GM23338 (cell line): ENCODE measurements around the gene CACNA2D4. TPM values are rescaled to one million over a fixed set of nuclear protein-coding genes. Genes with fewer than 3 reads are reported as not detected.

ENCODE experiments used
- ATAC-seq: fragments of 200-7000 bp; cut with Tn5 transposase; 3 replicates; pipeline ENCODE4 v1.9.1; 2020
- DNase-seq: peaks from one replicate; pipeline ENCODE4 v3.0.0-alpha.2; 2015; ENCODE audit warnings: low spot score
- H2AFZ ChIP-seq: fragments of 200-600 bp; sonication (generic); 2 replicates; pipeline ENCODE4 v1.8.0; 2016; ENCODE audit warnings: antibody characterized with exemption, mild to moderate bottlenecking, moderate library complexity
- H3F3A ChIP-seq: fragments of 200-600 bp; sonication (generic); replicated peaks from 2 replicates; pipeline ENCODE4 v1.8.0; 2017; ENCODE audit warnings: antibody characterized with exemption, mixed run types, low read depth
- H3K27ac ChIP-seq: fragments of 200-600 bp; sonication (generic); 2 replicates; pipeline ENCODE4 v1.6.1; 2016; ENCODE audit warnings: low read depth
- H3K27me3 ChIP-seq: fragments of 200-600 bp; sonication (generic); 2 replicates; pipeline ENCODE4 v1.8.0; 2016; ENCODE audit warnings: mild to moderate bottlenecking, mixed run types, moderate library complexity; ENCODE audit not compliant: insufficient read depth
- H3K36me3 ChIP-seq: fragments of 200-600 bp; sonication (generic); 2 replicates; pipeline ENCODE4 v1.8.0; 2016; ENCODE audit warnings: mild to moderate bottlenecking; ENCODE audit not compliant: insufficient read depth
- H3K4me1 ChIP-seq: fragments of 200-600 bp; sonication (generic); 2 replicates; pipeline ENCODE4 v1.8.0; 2016; ENCODE audit warnings: mild to moderate bottlenecking, moderate library complexity; ENCODE audit not compliant: insufficient read depth
- H3K4me2 ChIP-seq: fragments of 200-600 bp; sonication (generic); 2 replicates; pipeline ENCODE4 v1.7.1; 2017; ENCODE audit warnings: mixed run types
- H3K4me3 ChIP-seq: fragments of 200-600 bp; sonication (generic); 2 replicates; pipeline ENCODE4 v1.6.1; 2016; ENCODE audit warnings: mixed run types
- H3K79me2 ChIP-seq: fragments of 200-600 bp; sonication (generic); replicated peaks from 2 replicates; pipeline ENCODE4 v1.8.0; 2017; ENCODE audit warnings: mild to moderate bottlenecking; ENCODE audit not compliant: insufficient read depth
- H3K9me2 ChIP-seq: fragments of 200-600 bp; sonication (generic); 2 replicates; pipeline ENCODE4 v1.8.0; 2017; ENCODE audit not compliant: insufficient read depth
- H4K20me1 ChIP-seq: fragments of 200-600 bp; sonication (generic); replicated peaks from 2 replicates; pipeline ENCODE4 v1.8.0; 2017; ENCODE audit warnings: mild to moderate bottlenecking; ENCODE audit not compliant: insufficient read depth
- H3K27ac Mint-ChIP-seq: 2 replicates; pipeline ENCODE4 v1.8.0; 2020; ENCODE audit warnings: inconsistent platforms, mild to moderate bottlenecking, moderate library complexity, mixed read lengths
- H3K27me3 Mint-ChIP-seq: 3 replicates; pipeline ENCODE4 v1.8.0; 2022; ENCODE audit warnings: low read depth, mild to moderate bottlenecking, moderate library complexity, mixed read lengths, inconsistent platforms; ENCODE audit not compliant: insufficient read depth, poor library complexity
- H3K36me3 Mint-ChIP-seq: 3 replicates; pipeline ENCODE4 v1.8.0; 2021; ENCODE audit warnings: low read depth, mild to moderate bottlenecking, inconsistent platforms, moderate library complexity, mixed read lengths
- H3K4me1 Mint-ChIP-seq: 3 replicates; pipeline ENCODE4 v1.8.0; 2020; ENCODE audit warnings: mild to moderate bottlenecking, inconsistent platforms, mixed read lengths
- H3K4me3 Mint-ChIP-seq: 3 replicates; pipeline ENCODE4 v1.8.0; 2021; ENCODE audit warnings: moderate library complexity, mild to moderate bottlenecking, inconsistent platforms, mixed read lengths
- H3K9me3 Mint-ChIP-seq: 3 replicates; pipeline ENCODE4 v1.8.0; 2020; ENCODE audit warnings: moderate library complexity, mild to moderate bottlenecking, inconsistent platforms, mixed read lengths
- EZH2 ChIP-seq: fragments of 200-600 bp; sonication (generic); IDR thresholded peaks from one replicate; pipeline ENCODE4 v1.8.0; 2017; ENCODE audit warnings: antibody characterized with exemption, mild to moderate bottlenecking, low read depth; ENCODE audit not compliant: unreplicated experiment
- JUNB ChIP-seq: IDR thresholded peaks from one replicate; pipeline ENCODE4 v1.6.1; 2016; ENCODE audit warnings: antibody characterized with exemption; ENCODE audit not compliant: unreplicated experiment
- NANOG ChIP-seq: IDR thresholded peaks from 2 replicates; pipeline ENCODE4 v1.6.1; 2016; ENCODE audit warnings: antibody characterized with exemption, borderline replicate concordance
- POLR2AphosphoS5 ChIP-seq: IDR thresholded peaks from 2 replicates; pipeline ENCODE4 v1.6.1; 2016; ENCODE audit warnings: antibody characterized with exemption, low read depth
- REST ChIP-seq: IDR thresholded peaks from one replicate; pipeline ENCODE4 v1.6.1; 2018; ENCODE audit warnings: antibody characterized with exemption; ENCODE audit not compliant: unreplicated experiment
- ZNF114 ChIP-seq: fragments of 250-450 bp; sonication (Bioruptor Pico); IDR thresholded peaks from 2 replicates; pipeline ENCODE4 v1.5.0; 2020; ENCODE audit warnings: mild to moderate bottlenecking, moderate library complexity
- ZNF331 ChIP-seq: fragments of 250-450 bp; sonication (Bioruptor Pico); IDR thresholded peaks from 2 replicates; pipeline ENCODE4 v1.5.0; 2020; ENCODE audit warnings: low read depth, mild to moderate bottlenecking, moderate library complexity
- polyA plus RNA-seq: library from polyadenylated mRNA; unstranded; fragments of >200 nt; fragmentation: Nextera tagmentation; extraction: Ambion mirVana; gene quantifications from 2 replicates; pipeline ENCODE4 v1.2.1, GENCODE V29; 2016
- total RNA-seq: library from RNA; depleted of rRNA; stranded (reverse); fragments of >200 nt; shearing (Covaris generic); gene quantifications from 2 replicates; pipeline ENCODE4 v1.2.3, GENCODE V29; 2014

CACNA2D4 gene
- total and polyA plus RNA-seq, 2 experiments from 2014 or later = 0.07 to 0.24 TPM

GRCh38 chr12:1948883-1949282 is 30.4 kb upstream of the CACNA2D4 start (continued):
- TF ChIP-seq REST = no peak
- no peak for TF ChIP-seq ZNF114
- no peak for TF ChIP-seq JUNB
- no peak for TF ChIP-seq ZNF331
- no peak for TF ChIP-seq POLR2AphosphoS5

DNA sequence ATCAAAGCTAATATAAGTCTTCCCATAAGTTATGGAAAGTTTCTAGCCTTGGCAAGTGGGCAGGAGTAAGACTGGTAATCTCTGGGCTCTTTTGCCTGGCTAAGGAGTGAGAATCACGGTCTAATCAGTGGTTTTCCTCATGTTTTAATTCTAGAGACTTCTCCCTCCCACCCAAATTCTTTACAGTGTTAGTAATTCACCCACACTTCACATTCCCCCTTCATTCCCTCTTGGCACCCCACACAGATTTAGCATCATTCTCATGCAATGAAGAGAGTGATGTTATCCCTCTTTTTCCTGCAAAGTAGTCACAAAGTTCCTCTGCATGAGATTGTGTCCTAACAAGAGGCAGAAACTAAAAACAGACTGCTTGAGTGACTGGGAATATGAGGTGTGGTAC is 28.6 kb upstream of the CACNA2D4 start:
- H3K79me2 ChIP-seq = no peaks in the 10 kb centered on the region; the same call in 1 of the 2 replicates
- H3K4me2 ChIP-seq = peak overlapping the region; percentile 16; the same call in 1 of the 2 replicates
- H3K9me3 Mint-ChIP-seq = peaks cover 6% of the 10 kb centered on the region; the same call in 2 of the 3 replicates
- no peak overlapping the region for H3K4me3 ChIP-seq
- H3K27ac Mint-ChIP-seq = peak overlapping the region; percentile 25; the same call in 1 of the 2 replicates
- TF ChIP-seq POLR2AphosphoS5 (no peak), REST (no peak), ZNF331 (no peak), EZH2 (no peak), NANOG (no peak), ZNF114 (no peak), JUNB (no peak)
- no peaks in the 10 kb centered on the region for H3K27me3 ChIP-seq
- peaks cover 1% of the 10 kb centered on the region for H3K27me3 Mint-ChIP-seq
- H3K9me2 ChIP-seq = no peaks in the 10 kb centered on the region
- no peaks in the 10 kb centered on the region for H3F3A ChIP-seq
- H3K36me3 Mint-ChIP-seq = peaks cover 54% of the 10 kb centered on the region
- H3K27ac ChIP-seq = peak overlapping the region; percentile 72
- H3K36me3 ChIP-seq = peaks cover 21% of the 10 kb centered on the region
- H3K4me3 Mint-ChIP-seq = no peak overlapping the region
- peaks cover 12% of the 10 kb centered on the region; the same call in 1 of the 2 replicates for H3K4me1 ChIP-seq
- no peak overlapping the region for H2AFZ ChIP-seq
- ATAC-seq = peak; percentile 29; the same call in 1 of the 3 replicates
- DNase-seq = no peak
- peaks cover 7% of the 10 kb centered on the region for H3K4me1 Mint-ChIP-seq
- no peaks in the 10 kb centered on the region for H4K20me1 ChIP-seq
